NCI-H2227 (cell line): Measurements from ENCODE around the gene EYS.
"Not testable (repeated sequence)": the region's sequence is repeated elsewhere in the genome, so short reads cannot be mapped to it uniquely, and the experiment has no call there.

Experiments used
- DNase-seq: peaks from one replicate; lab custom pipeline; 2025; ENCODE audit not compliant: unreplicated experiment; lab: John Stamatoyannopoulos, UW

The EYS gene

DNA sequence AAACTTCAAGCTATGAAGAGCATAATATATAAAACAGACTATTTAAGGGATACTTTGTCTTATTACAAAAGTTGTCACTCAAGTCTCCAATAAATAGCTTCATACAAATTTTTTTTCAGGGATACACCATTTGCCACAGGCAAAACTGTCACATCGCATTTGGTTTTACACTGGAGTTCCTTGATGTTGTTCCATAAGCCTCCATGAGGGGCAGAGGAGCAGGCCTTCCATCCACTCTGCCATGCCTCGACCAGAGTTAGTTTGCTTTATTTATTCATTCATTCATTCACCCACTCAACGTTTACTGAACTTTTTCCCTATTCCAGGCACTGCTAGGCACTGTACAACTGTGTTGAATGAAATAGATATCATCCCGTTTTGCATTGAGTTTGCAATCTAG is 1824.8 kb downstream of the EYS start:
- no peak for DNase-seq

DNA sequence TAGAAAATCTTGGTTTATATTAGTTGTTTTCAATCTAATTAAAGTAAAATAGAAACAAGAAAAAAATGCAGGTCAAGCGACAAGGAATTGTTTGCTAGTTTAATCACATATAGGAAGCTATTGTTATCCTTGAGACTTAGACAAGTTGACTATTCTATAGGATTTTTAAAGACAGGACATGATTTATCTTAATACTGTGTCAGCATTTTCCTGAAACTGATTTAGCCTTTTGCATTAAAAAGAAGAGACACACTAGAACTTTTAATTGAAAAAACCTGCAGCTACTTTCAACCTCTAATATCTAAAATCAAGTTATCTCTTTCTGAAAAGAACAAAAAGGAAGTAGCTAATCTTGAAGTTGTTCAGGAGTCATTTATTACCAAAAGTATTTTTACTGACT is 1825.2 kb downstream of the EYS start:
- no peak for DNase-seq

DNA sequence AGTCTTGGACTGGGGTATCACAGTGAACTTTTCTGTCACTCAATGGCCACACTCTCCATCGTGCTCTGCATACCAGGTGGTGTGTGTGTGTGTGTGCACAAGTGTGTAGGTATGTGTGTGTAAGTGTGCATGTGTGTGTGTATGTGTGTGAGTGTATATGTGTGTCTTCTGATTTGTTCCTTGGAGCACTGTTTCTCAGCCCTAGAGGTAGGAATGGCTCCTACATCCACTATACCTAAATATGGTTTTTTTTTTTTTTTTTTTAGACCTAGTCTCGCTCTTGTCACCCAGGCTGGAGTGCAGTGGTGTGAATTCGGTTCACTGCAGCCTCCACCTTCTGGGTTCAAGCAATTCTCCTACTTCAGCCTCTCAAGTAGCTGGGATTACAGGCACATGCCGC is 1834.8 kb downstream of the EYS start:
- no peak for DNase-seq

- DNase-seq = peak; percentile 0
Observed at GRCh38 chr6:63868351-63868750, 1838.7 kb downstream of the EYS start.

GRCh38 chr6:63864671-63865318 is 1842.2 kb downstream of the EYS start:
- DNase-seq = peak; percentile 29

DNA sequence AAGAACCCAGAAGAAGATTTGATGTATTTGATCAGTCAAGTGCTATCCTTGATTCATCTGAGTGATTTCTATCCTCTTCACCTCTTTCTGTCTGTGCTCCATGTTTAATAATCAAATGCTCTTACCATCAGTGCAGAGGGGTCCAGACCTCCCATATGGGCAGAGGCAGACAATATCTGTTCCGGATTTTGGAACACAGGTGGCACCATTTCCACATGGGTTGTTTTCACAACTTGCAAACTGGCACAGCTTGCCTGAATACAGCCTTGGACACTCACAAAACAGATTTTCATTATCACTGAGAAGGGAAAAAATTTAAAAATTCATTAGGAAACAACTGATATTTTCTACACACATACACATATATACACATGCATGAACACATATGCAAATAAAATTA is 1843.0 kb downstream of the EYS start:
- no peak for DNase-seq

DNA sequence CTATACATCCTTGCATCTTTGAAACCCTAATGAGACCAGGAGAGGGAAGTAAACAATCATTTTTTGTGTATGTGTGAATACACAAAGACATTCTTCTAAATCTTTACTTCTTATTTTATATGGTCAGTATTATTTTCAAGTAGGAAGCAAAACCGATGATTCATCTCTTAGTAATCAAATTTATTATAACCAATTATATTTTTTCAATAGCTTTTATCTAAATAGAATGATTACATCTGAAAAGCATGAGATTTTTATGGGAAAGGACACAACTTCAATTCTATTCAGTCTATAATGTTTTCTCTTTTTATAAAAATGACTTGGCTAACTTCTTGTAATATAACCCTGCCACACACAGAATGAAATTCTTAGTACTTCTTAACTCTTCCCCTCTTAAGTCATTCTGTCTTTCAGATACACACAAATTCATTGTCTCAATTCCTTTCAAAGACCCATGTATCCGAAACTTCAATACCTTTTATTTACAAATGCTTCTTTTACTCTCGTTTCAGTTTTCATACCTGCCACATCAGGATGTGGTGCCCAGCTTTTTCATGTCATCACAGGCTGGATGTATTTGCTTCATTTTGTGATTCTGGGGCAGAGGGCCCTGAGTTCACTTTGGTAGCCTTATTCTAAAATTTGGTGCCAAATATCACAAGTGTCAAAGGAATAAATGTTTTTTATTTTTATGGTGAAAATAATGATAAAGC is 1844.4 kb downstream of the EYS start:
- no peak for DNase-seq

DNA sequence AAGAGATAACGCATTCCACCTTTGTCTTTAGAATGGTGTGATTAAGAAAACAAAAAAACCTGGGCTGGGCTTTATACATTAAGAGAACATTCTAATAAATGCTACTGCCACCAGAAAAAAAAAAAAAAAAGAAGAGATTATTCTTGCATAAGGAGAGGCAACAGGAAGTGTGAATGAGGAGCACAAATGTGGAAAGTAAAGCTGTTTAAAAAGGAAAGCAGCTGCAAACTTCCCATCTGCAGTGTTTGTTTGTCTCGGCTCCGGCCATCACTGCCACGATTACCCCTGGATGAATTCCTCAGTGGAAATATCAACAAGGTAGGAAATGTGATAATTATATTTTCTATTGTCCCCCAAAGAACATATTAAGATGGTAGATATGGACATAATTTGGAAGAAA is 1847.5 kb downstream of the EYS start:
- no peak for DNase-seq

DNA sequence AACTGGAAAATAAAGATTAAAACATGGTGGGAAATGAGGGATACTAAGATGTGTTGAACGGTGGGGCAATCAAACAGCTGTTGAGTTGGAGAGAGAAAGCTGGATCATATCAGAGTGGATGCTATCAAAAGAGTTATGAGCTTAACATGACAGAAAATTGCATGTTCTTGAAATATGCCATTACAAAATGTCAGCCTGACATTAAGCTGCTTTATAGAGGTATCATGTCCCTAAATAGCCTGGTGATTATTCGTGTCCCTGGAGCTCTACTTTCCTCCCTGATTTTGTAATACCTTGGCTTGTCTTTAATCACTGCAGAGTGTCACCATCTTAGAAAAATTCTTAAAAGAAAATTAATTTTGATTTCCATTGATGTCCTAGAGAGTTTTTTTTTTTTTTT is 1848.3 kb downstream of the EYS start:
- peak; percentile 19 for DNase-seq

GRCh38 chr6:63856271-63856670 is 1850.8 kb downstream of the EYS start:
- DNase-seq = no peak

DNA sequence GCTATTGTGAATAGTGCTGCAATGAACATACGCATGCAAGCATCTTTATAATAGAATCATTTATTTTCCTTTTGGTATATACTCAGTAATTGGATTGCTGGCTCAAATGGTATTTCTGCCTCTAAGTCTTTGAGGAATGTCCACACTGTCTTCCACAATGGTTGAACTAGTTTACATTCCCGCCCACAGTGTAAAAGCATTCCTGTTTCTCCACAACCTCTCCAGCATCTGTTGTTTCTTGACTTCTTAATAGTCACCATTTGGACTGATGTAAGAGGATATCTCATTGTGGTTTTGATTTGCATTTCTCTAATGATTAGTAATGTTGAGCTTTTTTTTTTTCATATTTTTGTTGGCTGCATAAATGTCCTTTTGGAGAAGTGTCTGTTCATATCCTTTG is 1862.7 kb downstream of the EYS start:
- no peak for DNase-seq

GRCh38 chr6:63839485-63839884 is 1867.5 kb downstream of the EYS start:
- DNase-seq = no peak

DNA sequence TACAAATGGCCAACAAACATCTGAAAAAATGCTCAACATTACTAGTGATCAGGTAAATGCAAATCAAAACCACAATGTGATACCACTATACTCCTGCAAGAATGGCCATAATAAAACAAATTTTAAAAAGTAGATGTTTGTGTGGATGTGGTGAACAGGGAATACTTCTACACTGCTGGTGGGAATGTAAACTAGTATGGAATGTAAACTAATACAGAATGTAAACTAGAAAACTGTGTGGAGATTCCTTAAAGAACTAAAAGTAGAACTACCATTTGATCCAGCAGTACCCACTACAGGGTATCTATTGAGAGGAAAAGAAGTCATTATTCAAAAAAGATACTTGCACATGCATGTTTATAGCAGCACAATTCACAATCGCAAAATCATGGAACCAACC is 1878.3 kb downstream of the EYS start:
- DNase-seq = not testable (repeated sequence)

DNA sequence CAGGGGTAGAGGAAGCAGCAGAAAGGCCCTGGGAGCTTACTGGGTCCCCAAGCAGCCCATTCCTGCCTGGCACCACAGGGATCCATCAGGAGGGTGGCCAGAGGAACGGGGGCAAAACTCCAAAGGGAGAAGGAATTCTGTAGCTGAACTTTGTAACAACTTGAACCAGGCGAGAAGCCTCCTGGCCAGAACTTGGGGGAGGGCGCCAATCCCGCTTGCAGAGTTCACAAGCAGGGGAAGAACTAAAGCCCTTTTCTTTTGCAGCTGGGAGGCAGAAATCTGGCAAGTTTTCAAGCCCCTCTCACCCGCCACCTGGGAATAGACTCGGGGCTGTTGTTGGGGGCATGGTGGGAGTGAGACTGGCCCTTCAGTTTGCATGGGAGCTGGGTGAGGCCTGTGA is 1882.3 kb downstream of the EYS start:
- no peak for DNase-seq

GRCh38 chr6:63821442-63821841 is 1885.6 kb downstream of the EYS start:
- DNase-seq = no peak

DNA sequence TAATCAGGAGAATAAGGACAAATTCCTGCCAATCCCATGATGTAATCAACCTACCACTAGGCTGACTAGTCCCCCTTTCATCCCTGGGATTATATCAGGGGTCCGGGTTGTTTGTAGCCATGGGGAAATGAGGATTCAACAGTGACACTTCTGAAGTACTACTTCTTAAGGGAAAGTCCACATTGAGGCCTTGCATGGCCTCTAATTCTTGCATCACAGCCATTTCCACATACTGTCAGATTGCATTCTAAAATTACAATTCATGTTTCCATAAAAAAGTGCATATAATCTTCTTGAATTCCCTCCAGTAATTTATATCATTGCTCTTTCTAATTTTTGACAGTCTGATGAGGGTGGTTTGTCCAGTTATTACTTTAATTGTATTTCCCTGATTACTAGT is 1887.2 kb downstream of the EYS start:
- DNase-seq = no peak

GRCh38 chr6:63817492-63818050 is 1889.5 kb downstream of the EYS start:
- no peak for DNase-seq

- no peak for DNase-seq
Observed at GRCh38 chr6:63816982-63817436, 1890.0 kb downstream of the EYS start.

DNA sequence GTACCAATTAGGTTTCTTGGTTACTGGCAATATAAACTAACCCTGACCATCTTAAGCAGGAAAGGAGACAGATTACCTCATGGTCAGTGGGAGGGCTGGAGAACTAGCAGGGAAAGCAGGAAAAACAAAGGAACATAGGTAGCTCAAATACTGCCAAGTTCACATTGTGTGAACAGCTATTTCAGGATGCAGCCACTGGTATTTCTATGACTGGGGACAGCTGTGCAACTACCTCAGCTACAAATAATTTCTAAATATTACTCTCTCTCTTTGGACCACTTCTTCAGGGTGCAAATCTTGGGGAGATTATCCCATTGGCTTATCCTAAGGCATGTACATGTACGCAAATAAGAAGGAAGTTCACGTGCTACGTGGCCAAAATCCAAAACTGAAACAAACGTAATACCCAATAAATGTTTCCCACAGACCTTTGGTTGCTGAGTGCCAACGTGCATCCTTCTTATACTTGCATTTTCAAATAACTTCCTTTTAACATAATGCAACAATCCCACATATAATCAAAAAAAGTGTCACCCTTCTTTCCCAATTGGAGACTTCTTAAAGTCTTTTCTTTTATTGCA is 1890.5 kb downstream of the EYS start:
- DNase-seq = no peak

DNA sequence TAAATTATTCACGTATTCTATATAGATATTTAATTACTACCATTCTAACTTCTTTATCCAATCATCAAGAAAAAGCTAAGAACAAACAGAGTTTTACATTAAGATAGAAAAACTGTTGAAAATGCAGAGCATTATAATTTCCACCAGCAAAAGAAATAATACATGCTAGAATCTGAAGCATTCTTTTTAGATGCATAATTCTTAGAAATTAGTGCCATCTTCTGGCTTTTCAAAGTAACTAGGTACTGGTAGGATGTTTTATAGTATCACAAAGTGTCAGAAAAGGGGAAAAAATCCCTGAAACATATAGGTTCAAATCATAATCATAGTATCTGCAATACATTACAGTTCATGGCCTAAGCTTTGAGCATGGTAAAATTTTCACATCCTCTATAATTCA is 1892.6 kb downstream of the EYS start:
- DNase-seq = no peak

DNA sequence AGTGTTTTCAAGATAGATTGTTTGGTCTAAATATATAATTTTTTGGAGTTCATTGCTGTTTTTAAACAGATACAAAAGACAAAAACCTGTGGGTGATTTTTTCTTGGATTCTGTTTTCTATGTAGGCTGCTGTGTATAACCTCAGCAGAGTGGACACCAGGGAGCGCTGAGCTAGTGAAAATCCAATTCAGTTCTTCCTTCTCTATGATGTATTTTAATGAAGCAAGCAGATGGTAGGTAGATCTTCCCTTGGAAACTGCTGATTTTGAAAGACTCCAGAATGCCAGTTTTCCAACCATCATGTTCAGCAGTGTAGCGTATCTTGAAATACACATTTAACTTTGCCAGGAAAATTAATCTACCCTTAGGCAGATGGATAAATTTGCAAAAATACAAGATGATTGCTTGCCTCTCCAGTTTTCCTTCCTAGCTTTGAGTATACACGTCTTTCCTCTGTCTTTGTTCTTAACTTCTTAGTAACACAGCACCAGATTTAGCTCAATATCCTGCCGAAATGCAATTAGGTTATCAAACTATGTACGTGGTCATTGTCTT is 1893.4 kb downstream of the EYS start:
- DNase-seq = no peak

GRCh38 chr6:63808576-63808975 is 1898.5 kb downstream of the EYS start:
- DNase-seq = no peak
